Ovary (tissue), 3 donors: Measurements from ENCODE around the gene AQP11.

Source experiments
- CTCF ChIP-seq, 3 donors: fragments of 450-650 bp in 2 of 3; fragments of 200-600 bp in 1 of 3; IDR thresholded peaks; one replicate each; pipeline versions ENCODE4 v1.5.1 to v1.8.0; 2016 to 2022; ENCODE audit warnings: antibody characterized with exemption in 3 of 3, mild to moderate bottlenecking in 1 of 3
- EP300 ChIP-seq: sonication (generic); formaldehyde crosslinking; IDR thresholded peaks from one replicate; pipeline ENCODE4 v1.6.1; 2017; ENCODE audit warnings: antibody characterized with exemption
- POLR2A ChIP-seq: fragments of 450-650 bp; IDR thresholded peaks from one replicate; pipeline ENCODE4 v1.6.1; 2017; ENCODE audit warnings: antibody characterized with exemption, mild to moderate bottlenecking, moderate library complexity
- donor health status: DM: no; HTN: no; CAD: no.

- TF ChIP-seq POLR2A (no peak), CTCF (IDR thresholded peaks at IDR 0.05) (no peak), EP300 (no peak)
Observed at GRCh38 chr11:77542296-77542695, 47.5 kb upstream of the AQP11 start.
